Activated naive CD8-positive, alpha-beta T cell treated with anti-CD3 and anti-CD28 coated beads for 36 hours (primary cell): Measurements from ENCODE around the gene SUSD6. TPM values are rescaled to one million over a fixed set of nuclear protein-coding genes. Genes with fewer than 3 reads are reported as not detected.
A peak's percentile ranks its signal among the peaks of the same experiment; 100 is the strongest.

Experiments used
- DNase-seq: peaks from one replicate; pipeline ENCODE4 v3.0.0; 2021
- H3K27ac Mint-ChIP-seq: one replicate; pipeline ENCODE4 v1.8.0; 2022; ENCODE audit warnings: mild to moderate bottlenecking, moderate library complexity, mixed read lengths
- H3K27me3 Mint-ChIP-seq: one replicate; pipeline ENCODE4 v1.8.0; 2022; ENCODE audit warnings: mild to moderate bottlenecking, mixed read lengths
- H3K36me3 Mint-ChIP-seq: one replicate; pipeline ENCODE4 v1.8.0; 2021; ENCODE audit warnings: mild to moderate bottlenecking, mixed read lengths
- H3K4me1 Mint-ChIP-seq: one replicate; pipeline ENCODE4 v1.8.0; 2021; ENCODE audit warnings: mixed read lengths
- H3K4me3 Mint-ChIP-seq: one replicate; pipeline ENCODE4 v1.8.0; 2022; ENCODE audit warnings: mild to moderate bottlenecking, moderate library complexity, mixed read lengths
- H3K9me3 Mint-ChIP-seq: one replicate; pipeline ENCODE4 v1.8.0; 2022; ENCODE audit warnings: mixed read lengths
- total RNA-seq, 2 experiments: library from RNA; stranded (reverse); gene quantifications; one replicate each; pipeline ENCODE4 v1.2.3, GENCODE V29; 2021

Gene SUSD6
- total RNA-seq, 2 experiments from 2014 or later, result 26.3 TPM

- DNase-seq, result no peak
- Mint-ChIP-seq H3K4me1 (peaks cover 73% of the 10 kb centered on the region), H3K9me3 (peaks cover 2% of the 10 kb centered on the region), H3K4me3 (no peak overlapping the region), H3K36me3 (peaks cover 62% of the 10 kb centered on the region), H3K27me3 (no peaks in the 10 kb centered on the region), H3K27ac (no peak overlapping the region)
Measured at GRCh38 chr14:69662636-69663299, 51.4 kb downstream of the SUSD6 start.

- Mint-ChIP-seq H3K9me3 (peaks cover 3% of the 10 kb centered on the region), H3K27ac (no peak overlapping the region), H3K4me1 (peaks cover 72% of the 10 kb centered on the region), H3K36me3 (peaks cover 66% of the 10 kb centered on the region), H3K4me3 (no peak overlapping the region), H3K27me3 (no peaks in the 10 kb centered on the region)
- no peak for DNase-seq
Measured at GRCh38 chr14:69663300-69663643, 51.9 kb downstream of the SUSD6 start.

- Mint-ChIP-seq H3K27me3 (no peaks in the 10 kb centered on the region), H3K9me3 (peaks cover 3% of the 10 kb centered on the region), H3K4me1 (peaks cover 71% of the 10 kb centered on the region), H3K4me3 (no peak overlapping the region), H3K36me3 (peaks cover 65% of the 10 kb centered on the region), H3K27ac (no peak overlapping the region)
- DNase-seq, result no peak
Measured at GRCh38 chr14:69664265-69664664, 52.9 kb downstream of the SUSD6 start.

GRCh38 chr14:69664865-69665526 is 53.6 kb downstream of the SUSD6 start:
- DNase-seq, result no peak
- H3K27ac Mint-ChIP-seq, result no peak overlapping the region
- H3K9me3 Mint-ChIP-seq, result peaks cover 3% of the 10 kb centered on the region
- no peaks in the 10 kb centered on the region for H3K27me3 Mint-ChIP-seq
- H3K36me3 Mint-ChIP-seq, result peaks cover 63% of the 10 kb centered on the region
- H3K4me3 Mint-ChIP-seq, result no peak overlapping the region
- H3K4me1 Mint-ChIP-seq, result peaks cover 74% of the 10 kb centered on the region

GRCh38 chr14:69665631-69666030 is 54.2 kb downstream of the SUSD6 start:
- H3K4me1 Mint-ChIP-seq, result peaks cover 75% of the 10 kb centered on the region
- peaks cover 3% of the 10 kb centered on the region for H3K9me3 Mint-ChIP-seq
- no peak for DNase-seq
- no peak overlapping the region for H3K4me3 Mint-ChIP-seq
- H3K36me3 Mint-ChIP-seq, result peaks cover 59% of the 10 kb centered on the region
- no peaks in the 10 kb centered on the region for H3K27me3 Mint-ChIP-seq
- no peak overlapping the region for H3K27ac Mint-ChIP-seq

GRCh38 chr14:69666112-69666511 is 54.7 kb downstream of the SUSD6 start:
- H3K4me3 Mint-ChIP-seq, result no peak overlapping the region
- DNase-seq, result no peak
- H3K36me3 Mint-ChIP-seq, result peaks cover 59% of the 10 kb centered on the region
- peaks cover 3% of the 10 kb centered on the region for H3K9me3 Mint-ChIP-seq
- no peaks in the 10 kb centered on the region for H3K27me3 Mint-ChIP-seq
- peaks cover 75% of the 10 kb centered on the region for H3K4me1 Mint-ChIP-seq
- H3K27ac Mint-ChIP-seq, result no peak overlapping the region

- Mint-ChIP-seq H3K27me3 (no peaks in the 10 kb centered on the region), H3K36me3 (peaks cover 59% of the 10 kb centered on the region), H3K4me1 (peaks cover 75% of the 10 kb centered on the region), H3K9me3 (peaks cover 3% of the 10 kb centered on the region), H3K27ac (peak overlapping the region; percentile 50), H3K4me3 (no peak overlapping the region)
- no peak for DNase-seq
Measured at GRCh38 chr14:69666690-69667211, 55.4 kb downstream of the SUSD6 start.

GRCh38 chr14:69667938-69668335 is 56.5 kb downstream of the SUSD6 start:
- Mint-ChIP-seq H3K9me3 (peaks cover 3% of the 10 kb centered on the region), H3K4me1 (peaks cover 79% of the 10 kb centered on the region), H3K36me3 (peaks cover 57% of the 10 kb centered on the region), H3K4me3 (peak overlapping the region; percentile 35), H3K27me3 (no peaks in the 10 kb centered on the region), H3K27ac (peak overlapping the region; percentile 80)
- no peak for DNase-seq

GRCh38 chr14:69669375-69669774 is 58.0 kb downstream of the SUSD6 start:
- Mint-ChIP-seq H3K27ac (no peak overlapping the region), H3K9me3 (peaks cover 3% of the 10 kb centered on the region), H3K4me3 (no peak overlapping the region), H3K27me3 (no peaks in the 10 kb centered on the region), H3K4me1 (peaks cover 87% of the 10 kb centered on the region), H3K36me3 (peaks cover 52% of the 10 kb centered on the region)
- no peak for DNase-seq

GRCh38 chr14:69670093-69670492 is 58.7 kb downstream of the SUSD6 start:
- H3K4me3 Mint-ChIP-seq, result no peak overlapping the region
- H3K27ac Mint-ChIP-seq, result no peak overlapping the region
- no peaks in the 10 kb centered on the region for H3K27me3 Mint-ChIP-seq

GRCh38 chr14:69671365-69672030 is 60.1 kb downstream of the SUSD6 start:
- Mint-ChIP-seq H3K4me1 (peaks cover 90% of the 10 kb centered on the region), H3K27ac (no peak overlapping the region), H3K27me3 (no peaks in the 10 kb centered on the region), H3K36me3 (peaks cover 41% of the 10 kb centered on the region), H3K4me3 (no peak overlapping the region), H3K9me3 (peaks cover 3% of the 10 kb centered on the region)
- DNase-seq, result no peak

More at GRCh38 chr14:69670093-69670492, 58.7 kb downstream of the SUSD6 start:
- no peak for DNase-seq
- H3K36me3 Mint-ChIP-seq, result peaks cover 51% of the 10 kb centered on the region
- H3K4me1 Mint-ChIP-seq, result peaks cover 89% of the 10 kb centered on the region
- H3K9me3 Mint-ChIP-seq, result peaks cover 3% of the 10 kb centered on the region

- peaks cover 91% of the 10 kb centered on the region for H3K4me1 Mint-ChIP-seq
- peaks cover 42% of the 10 kb centered on the region for H3K36me3 Mint-ChIP-seq
- no peak overlapping the region for H3K4me3 Mint-ChIP-seq
- H3K27ac Mint-ChIP-seq, result no peak overlapping the region
- DNase-seq, result no peak
- H3K9me3 Mint-ChIP-seq, result peaks cover 5% of the 10 kb centered on the region
- H3K27me3 Mint-ChIP-seq, result no peaks in the 10 kb centered on the region
Measured at GRCh38 chr14:69672356-69672755, 61.0 kb downstream of the SUSD6 start.

GRCh38 chr14:69673104-69673503 is 61.7 kb downstream of the SUSD6 start:
- no peaks in the 10 kb centered on the region for H3K27me3 Mint-ChIP-seq
- H3K4me3 Mint-ChIP-seq, result no peak overlapping the region
- DNase-seq, result no peak
- H3K9me3 Mint-ChIP-seq, result peaks cover 2% of the 10 kb centered on the region
- peak overlapping the region; percentile 94 for H3K27ac Mint-ChIP-seq
- peaks cover 90% of the 10 kb centered on the region for H3K4me1 Mint-ChIP-seq
- peaks cover 34% of the 10 kb centered on the region for H3K36me3 Mint-ChIP-seq

- H3K4me1 Mint-ChIP-seq, result peaks cover 86% of the 10 kb centered on the region
- H3K27ac Mint-ChIP-seq, result peak overlapping the region; percentile 94
- DNase-seq, result no peak
- peaks cover 2% of the 10 kb centered on the region for H3K9me3 Mint-ChIP-seq
- peak overlapping the region; percentile 54 for H3K4me3 Mint-ChIP-seq
- H3K27me3 Mint-ChIP-seq, result no peaks in the 10 kb centered on the region
- H3K36me3 Mint-ChIP-seq, result peaks cover 32% of the 10 kb centered on the region
Measured at GRCh38 chr14:69673578-69674305, 62.3 kb downstream of the SUSD6 start.
